ENCODE results near the gene TACSTD2. TPM values are rescaled to one million over a fixed set of nuclear protein-coding genes. Genes with fewer than 3 reads are reported as not detected.
A peak's percentile ranks its signal among the peaks of the same experiment; 100 is the strongest.
"Not testable (repeated sequence)": the region's sequence is repeated elsewhere in the genome, so short reads cannot be mapped to it uniquely, and the experiment has no call there.

Gene TACSTD2
- not detected in 2 replicates for total RNA-seq

GRCh38 chr1:58576727-58577653 is at the start of gene TACSTD2:
Gene TACSTD2, minus strand, starts transcription at chr1:58577252. Its CDS starts 96 bp downstream, at chr1:58577156.
- intact Hi-C loops (cut with micrococcal nuclease): no loop called here

GRCh38 chr1:58626293-58626692 is 49.2 kb upstream of the TACSTD2 start:
- TF ChIP-seq, protein P1, sequence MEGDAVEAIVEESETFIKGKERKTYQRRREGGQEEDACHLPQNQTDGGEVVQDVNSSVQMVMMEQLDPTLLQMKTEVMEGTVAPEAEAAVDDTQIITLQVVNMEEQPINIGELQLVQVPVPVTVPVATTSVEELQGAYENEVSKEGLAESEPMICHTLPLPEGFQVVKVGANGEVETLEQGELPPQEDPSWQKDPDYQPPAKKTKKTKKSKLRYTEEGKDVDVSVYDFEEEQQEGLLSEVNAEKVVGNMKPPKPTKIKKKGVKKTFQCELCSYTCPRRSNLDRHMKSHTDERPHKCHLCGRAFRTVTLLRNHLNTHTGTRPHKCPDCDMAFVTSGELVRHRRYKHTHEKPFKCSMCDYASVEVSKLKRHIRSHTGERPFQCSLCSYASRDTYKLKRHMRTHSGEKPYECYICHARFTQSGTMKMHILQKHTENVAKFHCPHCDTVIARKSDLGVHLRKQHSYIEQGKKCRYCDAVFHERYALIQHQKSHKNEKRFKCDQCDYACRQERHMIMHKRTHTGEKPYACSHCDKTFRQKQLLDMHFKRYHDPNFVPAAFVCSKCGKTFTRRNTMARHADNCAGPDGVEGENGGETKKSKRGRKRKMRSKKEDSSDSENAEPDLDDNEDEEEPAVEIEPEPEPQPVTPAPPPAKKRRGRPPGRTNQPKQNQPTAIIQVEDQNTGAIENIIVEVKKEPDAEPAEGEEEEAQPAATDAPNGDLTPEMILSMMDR (IDR thresholded peaks at IDR 0.05): no peak
- intact Hi-C loops (cut with micrococcal nuclease): no loop called here
- ATAC-seq (ENCODE audit: low read depth) (no peak), DNase-seq (no peak)
- peaks cover 2% of the 10 kb centered on the region for H3K9me3 Mint-ChIP-seq
- H3K36me3 Mint-ChIP-seq (ENCODE audit: low read depth): no peaks in the 10 kb centered on the region
- ChIA-PET CTCF (no interaction called here), POLR2A (no interaction called here)
- no peak overlapping the region for H3K27ac Mint-ChIP-seq
- H3K27me3 Mint-ChIP-seq: peaks cover 1% of the 10 kb centered on the region
- no peaks in the 10 kb centered on the region for H3K4me1 Mint-ChIP-seq
- H3K4me3 Mint-ChIP-seq: no peak overlapping the region

More at GRCh38 chr1:58576727-58577653, at the start of gene TACSTD2:
- no peak for ATAC-seq (ENCODE audit: low read depth)
- POLR2A ChIA-PET: no interaction called here
- TF ChIP-seq, protein P1 (IDR thresholded peaks at IDR 0.05): no peak
- Mint-ChIP-seq H3K27ac (no peak within 1 kb of the TSS), H3K36me3 (ENCODE audit: low read depth) (no peaks in the 10 kb centered on the region), H3K4me1 (peaks cover 22% of the 10 kb centered on the region), H3K27me3 (peaks cover 57% of the 10 kb centered on the region), H3K9me3 (no peaks in the 10 kb centered on the region), H3K4me3 (peak within 1 kb of the TSS; percentile 75)
- CTCF ChIA-PET: interaction anchor here (0.6 kb wide), 1 partner anchor 1297 kb away, joined by 3 read pairs; no protein-coding TSS in a partner anchor
- DNase-seq: peak; percentile 16

DNA sequence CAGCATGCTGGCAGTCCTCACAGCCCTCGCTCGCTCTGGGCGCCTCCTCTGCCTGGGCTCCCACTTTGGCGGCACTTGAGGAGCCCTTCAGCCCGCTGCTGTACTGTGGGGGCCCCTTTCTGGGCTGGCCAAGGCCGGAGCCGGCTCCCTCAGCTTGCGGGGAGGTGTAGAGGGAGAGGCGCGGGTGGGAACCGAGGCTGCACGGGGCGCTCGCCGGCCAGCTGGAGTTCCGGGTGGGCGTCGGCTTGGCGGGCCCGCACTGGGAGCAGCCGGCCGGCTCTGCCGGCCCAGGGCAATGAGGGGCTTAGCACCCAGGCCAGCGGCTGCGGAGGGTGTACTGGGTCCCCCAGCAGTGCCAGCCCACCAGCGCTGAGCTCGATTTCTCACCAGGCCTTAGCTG is 46.2 kb upstream of the TACSTD2 start:
- H3K27ac Mint-ChIP-seq: not testable (repeated sequence)

GRCh38 chr1:58622571-58622970 is 45.5 kb upstream of the TACSTD2 start:
- DNase-seq (no peak), ATAC-seq (ENCODE audit: low read depth) (no peak)
- H3K36me3 Mint-ChIP-seq (ENCODE audit: low read depth): no peaks in the 10 kb centered on the region
- peaks cover 1% of the 10 kb centered on the region for H3K27me3 Mint-ChIP-seq
- no peaks in the 10 kb centered on the region for H3K9me3 Mint-ChIP-seq
- intact Hi-C loops (cut with micrococcal nuclease): no loop called here
- POLR2A ChIA-PET: no interaction called here
- CTCF ChIA-PET: no interaction called here
- H3K27ac Mint-ChIP-seq: no peak overlapping the region
- no peak overlapping the region for H3K4me3 Mint-ChIP-seq
- TF ChIP-seq, protein P1 (IDR thresholded peaks at IDR 0.05): no peak
- H3K4me1 Mint-ChIP-seq: no peaks in the 10 kb centered on the region

More for the DNA sequence above, 46.2 kb upstream of the TACSTD2 start:
- POLR2A ChIA-PET; ATAC-seq (ENCODE audit: low read depth); DNase-seq; intact Hi-C loops (cut with micrococcal nuclease); H3K27me3 Mint-ChIP-seq; H3K9me3 Mint-ChIP-seq; CTCF ChIA-PET; H3K4me3 Mint-ChIP-seq; H3K4me1 Mint-ChIP-seq; H3K36me3 Mint-ChIP-seq (ENCODE audit: low read depth): not testable (repeated sequence)

DNA sequence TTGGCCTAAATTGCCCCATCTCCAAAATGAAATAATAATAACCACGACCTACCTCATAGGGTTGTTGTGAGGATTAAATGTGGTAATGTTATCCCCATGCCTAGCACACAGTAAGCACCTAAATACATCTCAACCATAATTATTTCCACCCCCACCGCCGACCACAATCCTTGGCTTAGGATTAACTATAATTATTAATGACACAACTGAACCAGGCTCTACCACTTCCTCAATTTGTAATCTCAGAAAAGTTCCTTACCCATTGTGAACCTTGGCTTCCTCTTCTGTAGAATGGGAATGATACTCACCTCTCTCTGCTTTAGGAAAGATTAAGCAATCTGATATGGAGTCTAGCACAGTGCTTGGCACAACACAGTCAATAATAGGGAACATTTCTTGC is 44.3 kb upstream of the TACSTD2 start:
- ChIA-PET POLR2A (no interaction called here), CTCF (no interaction called here)
- no peak for ATAC-seq (ENCODE audit: low read depth)
- H3K4me1 Mint-ChIP-seq: no peaks in the 10 kb centered on the region
- TF ChIP-seq, protein P1 (IDR thresholded peaks at IDR 0.05): no peak
- intact Hi-C loops (cut with micrococcal nuclease): no loop called here
- no peaks in the 10 kb centered on the region for H3K9me3 Mint-ChIP-seq
- peaks cover 1% of the 10 kb centered on the region for H3K27me3 Mint-ChIP-seq
- no peak overlapping the region for H3K27ac Mint-ChIP-seq
- H3K4me3 Mint-ChIP-seq: no peak overlapping the region
- H3K36me3 Mint-ChIP-seq (ENCODE audit: low read depth): no peaks in the 10 kb centered on the region
- no peak for DNase-seq
